T follicular helper cell (primary cell): ENCODE data around the gene RPRD1A.
"Not testable (repeated sequence)": the region's sequence is repeated elsewhere in the genome, so short reads cannot be mapped to it uniquely, and the experiment has no call there.

ENCODE experiments used
- DNase-seq: peaks from one replicate; pipeline ENCODE4 v3.0.0-alpha.2; 2020; ENCODE audit warnings: low read depth

RPRD1A gene

GRCh38 chr18:36078751-36079529, 11.6 kb upstream of the RPRD1A start:
- no peak for DNase-seq

- DNase-seq, result not testable (repeated sequence)
Measured at GRCh38 chr18:36077764-36078163, 10.4 kb upstream of the RPRD1A start.

GRCh38 chr18:36075862-36076587, 8.7 kb upstream of the RPRD1A start:
- no peak for DNase-seq

GRCh38 chr18:36074435-36074834, 7.1 kb upstream of the RPRD1A start:
- no peak for DNase-seq

GRCh38 chr18:36073676-36074075, 6.3 kb upstream of the RPRD1A start:
- DNase-seq, result no peak

- DNase-seq, result not testable (repeated sequence)
Measured at GRCh38 chr18:36072406-36072805, 5.0 kb upstream of the RPRD1A start.

GRCh38 chr18:36066686-36067054, 689 bp downstream of the RPRD1A start:
- no peak for DNase-seq

GRCh38 chr18:36066001-36066400, 1.4 kb downstream of the RPRD1A start:
- DNase-seq, result no peak

- not testable (repeated sequence) for DNase-seq
Measured at GRCh38 chr18:36064809-36065079, 2.6 kb downstream of the RPRD1A start.

GRCh38 chr18:36064027-36064808, 3.1 kb downstream of the RPRD1A start:
- DNase-seq, result no peak

- DNase-seq, result no peak
Measured at GRCh38 chr18:36058674-36059073, 8.7 kb downstream of the RPRD1A start.

- no peak for DNase-seq
Measured at GRCh38 chr18:36051760-36052159, 15.6 kb downstream of the RPRD1A start.

- no peak for DNase-seq
Measured at GRCh38 chr18:36050479-36050878, 16.9 kb downstream of the RPRD1A start.

GRCh38 chr18:36047521-36047920, 19.8 kb downstream of the RPRD1A start:
- DNase-seq, result no peak

- DNase-seq, result no peak
Measured at GRCh38 chr18:36046898-36047297, 20.5 kb downstream of the RPRD1A start.

GRCh38 chr18:36045241-36045991, 21.9 kb downstream of the RPRD1A start:
- no peak for DNase-seq

GRCh38 chr18:36043153-36043552, 24.2 kb downstream of the RPRD1A start:
- DNase-seq, result no peak

GRCh38 chr18:36041146-36041545, 26.2 kb downstream of the RPRD1A start:
- no peak for DNase-seq

- no peak for DNase-seq
Measured at GRCh38 chr18:36038102-36038663, 29.2 kb downstream of the RPRD1A start.

- no peak for DNase-seq
Measured at GRCh38 chr18:36035253-36035652, 32.1 kb downstream of the RPRD1A start.

- no peak for DNase-seq
Measured at GRCh38 chr18:36034299-36034895, 33.0 kb downstream of the RPRD1A start.
